K562 (cell line): ENCODE measurements around the gene PRR14. TPM values are rescaled to one million over a fixed set of nuclear protein-coding genes. Genes with fewer than 3 reads are reported as not detected.

Experiments
- BCLAF1 ChIP-seq, 2 experiments: fragments of 450-650 bp in 1 of 2; IDR thresholded peaks; 2 replicates each; pipeline ENCODE4 v1.6.1; 2011 to 2017; ENCODE audit warnings: low read depth in 2 of 2, antibody characterized with exemption in 1 of 2, borderline replicate concordance in 1 of 2, low read length in 1 of 2, mild to moderate bottlenecking in 1 of 2, mixed read lengths in 1 of 2; ENCODE audit not compliant: control insufficient read depth in 1 of 2
- CTBP1 ChIP-seq: fragments of 450-650 bp; IDR thresholded peaks from 2 replicates; pipeline ENCODE4 v1.6.1; 2016; ENCODE audit warnings: borderline replicate concordance
- FOXM1 ChIP-seq, 2 experiments: fragments of 450-650 bp in 1 of 2; sonication (generic) in 1 of 2; formaldehyde crosslinking in 1 of 2; IDR thresholded peaks; 2 replicates each; pipeline versions ENCODE4 v1.6.1 to v1.9.0; 2017 to 2022; ENCODE audit warnings: low read depth in 2 of 2, mild to moderate bottlenecking in 2 of 2, missing genetic modification reagents in 1 of 2, moderate library complexity in 1 of 2
- FOXP4 ChIP-seq: sonication (generic); formaldehyde crosslinking; IDR thresholded peaks from 2 replicates; pipeline ENCODE4 v1.8.0; 2022; ENCODE audit warnings: mild to moderate bottlenecking, missing genetic modification reagents, borderline replicate concordance
- KAT8 ChIP-seq: fragments of 450-650 bp; IDR thresholded peaks from 2 replicates; pipeline ENCODE4 v1.6.1; 2016; ENCODE audit warnings: low read depth, mild to moderate bottlenecking
- LEF1 ChIP-seq: fragments of 450-650 bp; IDR thresholded peaks from 2 replicates; pipeline ENCODE4 v1.6.1; 2016; ENCODE audit warnings: mild to moderate bottlenecking
- NCOA4 ChIP-seq: fragments of 450-650 bp; IDR thresholded peaks from 2 replicates; pipeline ENCODE4 v1.6.1; 2018; ENCODE audit warnings: mild to moderate bottlenecking; ENCODE audit not compliant: partially characterized antibody
- POLR2B ChIP-seq: fragments of 450-650 bp; IDR thresholded peaks from 2 replicates; pipeline ENCODE4 v1.6.1; 2018; ENCODE audit warnings: low read depth; ENCODE audit not compliant: partially characterized antibody
- RBM34 ChIP-seq: fragments of 200-400 bp; formaldehyde crosslinking; IDR thresholded peaks from 2 replicates; pipeline ENCODE4 v1.6.1; 2018; ENCODE audit warnings: low read length, borderline replicate concordance; ENCODE audit not compliant: insufficient read depth
- SMC3 ChIP-seq: conservative IDR thresholded peaks from 2 replicates; pipeline ENCODE4 v1.6.1; 2011; ENCODE audit warnings: low read depth, low read length, improper control_type of control experiment; ENCODE audit not compliant: insufficient read depth
- SOX6 ChIP-seq: fragments of 450-650 bp; IDR thresholded peaks from 2 replicates; pipeline ENCODE4 v1.6.1; 2014; ENCODE audit warnings: mild to moderate bottlenecking
- SPI1 ChIP-seq: IDR thresholded peaks from 2 replicates; pipeline ENCODE4 v1.6.1; 2011; ENCODE audit warnings: low read depth, low read length, control low read depth, borderline replicate concordance
- SUPT5H ChIP-seq: fragments of 450-650 bp; IDR thresholded peaks from 2 replicates; pipeline ENCODE4 v1.6.1; 2016
- TOE1 ChIP-seq, 2 experiments: fragments of 450-650 bp in 1 of 2; sonication (generic) in 1 of 2; formaldehyde crosslinking in 1 of 2; IDR thresholded peaks; 2 replicates each; pipeline versions ENCODE4 v1.7.1 to v1.8.0; 2016 to 2022; ENCODE audit warnings: borderline replicate concordance in 2 of 2, mild to moderate bottlenecking in 2 of 2, antibody characterized with exemption in 1 of 2, inconsistent platforms in 1 of 2, low read depth in 1 of 2, missing genetic modification reagents in 1 of 2, moderate library complexity in 1 of 2
- XRCC4 ChIP-seq: IDR thresholded peaks from one replicate; pipeline ENCODE4 v1.6.1; 2011; ENCODE audit not compliant: insufficient read depth, insufficient read length; ENCODE audit errors: extremely low read depth
- ZBTB17 ChIP-seq: fragments of 450-650 bp; formaldehyde crosslinking; IDR thresholded peaks from 2 replicates; pipeline ENCODE4 v1.4.0; 2020; ENCODE audit warnings: mild to moderate bottlenecking
- ZBTB34 ChIP-seq: fragments of 250-450 bp; sonication (Bioruptor Pico); IDR thresholded peaks from 2 replicates; pipeline ENCODE4 v1.8.0; 2021; ENCODE audit warnings: mild to moderate bottlenecking, moderate library complexity
- ZKSCAN1 ChIP-seq: fragments of 150-350 bp; IDR thresholded peaks from 2 replicates; pipeline ENCODE4 v1.6.1; 2016; ENCODE audit warnings: low read depth, low read length
- ZNF274 ChIP-seq: IDR thresholded peaks from 2 replicates; pipeline ENCODE4 v1.6.1; 2011; ENCODE audit warnings: low read depth, mild to moderate bottlenecking, low read length, moderate library complexity, borderline replicate concordance
- ZNF311 ChIP-seq: fragments of 250-450 bp; sonication (Bioruptor Pico); IDR thresholded peaks from 2 replicates; pipeline ENCODE4 v1.4.0; 2020; ENCODE audit warnings: mild to moderate bottlenecking, moderate library complexity
- ZNF316 ChIP-seq: fragments of 450-650 bp; IDR thresholded peaks from 2 replicates; pipeline ENCODE4 v1.6.1; 2016
- polyA plus RNA-seq, 8 experiments: library from polyadenylated mRNA; depleted of rRNA in 4 of 8; stranded (reverse) in 5 of 8; unstranded in 3 of 8; fragments of >200 nt; fragmentation: Nextera tagmentation in 2 of 8; fragmentation: Illumina TruSeq in 1 of 8; extraction: Ambion mirVana in 2 of 8; extraction: Trizol in 1 of 8; gene quantifications; 2 replicates each; pipeline versions ENCODE4 v1.2.1 to v1.2.3, GENCODE V29; 2011 to 2014; ENCODE audit warnings: inconsistent platforms in 1 of 8, missing spikeins in 1 of 8
- total RNA-seq, 7 experiments: library from RNA; depleted of rRNA in 6 of 7; stranded (reverse); fragments of >200 nt in 6 of 7; fragmentation: Illumina TruSeq in 2 of 7; extraction: Trizol in 2 of 7; gene quantifications; 2 replicates each; pipeline versions ENCODE4 v1.2.1 to v1.2.3, GENCODE V29; 2011 to 2021; ENCODE audit warnings: low replicate concordance in 1 of 7

Gene PRR14
- total and polyA plus RNA-seq, 9 of the 15 experiments (the other 6 are each of a cell fraction or from before 2014, with no cell fraction given): 2.2 to 63.1 (median 11.5) TPM

- no peak for TF ChIP-seq TOE1 (IDR thresholded peaks at IDR 0.05; ENCODE audit: borderline replicate concordance)
- peak; percentile 9 for TF ChIP-seq TOE1 (CRISPR knock-in tag; IDR thresholded peaks at IDR 0.05; ENCODE audit: borderline replicate concordance, low read depth)
- TF ChIP-seq KAT8: no peak
- 0 out of 2 replicates have a peak, but pooled peaks have one; percentile 40 for TF ChIP-seq ZBTB17
- no peak for TF ChIP-seq NCOA4
- peak; percentile 57 for TF ChIP-seq SUPT5H
- 0 out of 2 replicates have a peak, but pooled peaks have one; percentile 28 for TF ChIP-seq ZNF316
- TF ChIP-seq ZBTB34 (CRISPR knock-in tag): no peak
- peak; percentile 47 for TF ChIP-seq POLR2B
- peak; percentile 24; the same call in 1 of the 2 replicates for TF ChIP-seq ZNF311 (CRISPR knock-in tag)
- no peak for TF ChIP-seq SMC3
- peak; percentile 52; the same call in 1 of the 2 replicates for TF ChIP-seq LEF1
- TF ChIP-seq FOXM1 (IDR thresholded peaks at IDR 0.05; ENCODE audit: low read depth): no peak
- no peak for TF ChIP-seq FOXM1 (CRISPR knock-in tag; IDR thresholded peaks at IDR 0.05; ENCODE audit: low read depth)
- peak; percentile 17; the same call in 1 of the 2 replicates for TF ChIP-seq SOX6
- TF ChIP-seq FOXP4 (CRISPR knock-in tag): no peak
- TF ChIP-seq ZKSCAN1: no peak
- TF ChIP-seq SPI1: peak; percentile 71; the same call in 1 of the 2 replicates
- TF ChIP-seq BCLAF1 (IDR thresholded peaks at IDR 0.05; ENCODE audit: borderline replicate concordance in 1 of 2, control insufficient read depth in 1 of 2, low read depth in 2 of 2, low read length in 1 of 2): no peak
- no peak for TF ChIP-seq RBM34
- peak; percentile 3; the same call in 1 of the 2 replicates for TF ChIP-seq ZNF274
- peak; percentile 10 for TF ChIP-seq CTBP1
- no peak for TF ChIP-seq XRCC4
Measured at GRCh38 chr16:30698816-30699614, 48.3 kb downstream of the PRR14 start, which contains the start of gene SRCAP (continued).
